Esophagus squamous epithelium (tissue), 4 donors: Measurements from ENCODE around the gene ARL4A.

Experiments
- CTCF ChIP-seq, 6 experiments: fragments of 450-650 bp in 4 of 6; fragments of 200-600 bp in 2 of 6; sonication (generic) in 2 of 6; IDR thresholded peaks; one replicate each; pipeline ENCODE4 v1.5.1; 2016 to 2019; ENCODE audit warnings: antibody characterized with exemption in 6 of 6, mild to moderate bottlenecking in 4 of 6, moderate library complexity in 4 of 6
- POLR2A ChIP-seq, 4 donors: fragments of 450-650 bp; IDR thresholded peaks; one replicate each; pipeline ENCODE4 v1.6.1; 2017; ENCODE audit warnings: antibody characterized with exemption in 4 of 4, mild to moderate bottlenecking in 4 of 4, moderate library complexity in 3 of 4

- TF ChIP-seq CTCF (IDR thresholded peaks at IDR 0.05): no peak
- TF ChIP-seq POLR2A (IDR thresholded peaks at IDR 0.05): no peak
These were observed 32.8 kb downstream of the ARL4A start for GRCh38 chr7:12719981-12720865.
